ENCODE data around the gene TCF4.

TCF4 gene

GRCh38 chr18:55356815-55357214 is 231.2 kb downstream of the TCF4 start:
- Histone ChIP-seq H3K4me2 (ENCODE audit: low read depth, low read length, poor library complexity, severe bottlenecking) (no peak overlapping the region), H3K79me2 (ENCODE audit: insufficient read depth, low read length) (no peaks in the 10 kb centered on the region)

GRCh38 chr18:55355223-55355622 is 232.8 kb downstream of the TCF4 start:
- no peaks in the 10 kb centered on the region for H3K79me2 ChIP-seq (ENCODE audit: insufficient read depth, low read length)
- H4K20me1 ChIP-seq (ENCODE audit: insufficient read depth, low read length, poor library complexity, severe bottlenecking), result no peaks in the 10 kb centered on the region
- H3K4me2 ChIP-seq (ENCODE audit: low read depth, low read length, poor library complexity, severe bottlenecking), result no peak overlapping the region
- H3F3A ChIP-seq (ENCODE audit: low read depth), result no peaks in the 10 kb centered on the region
- H3K4me1 ChIP-seq (ENCODE audit: insufficient read depth, low read length, poor library complexity, severe bottlenecking), result peaks cover 46% of the 10 kb centered on the region
- H3K9me2 ChIP-seq (replicated peaks; ENCODE audit: low read depth, low read length), result no peaks in the 10 kb centered on the region
- no peaks in the 10 kb centered on the region for H3K27me3 ChIP-seq (ENCODE audit: insufficient read depth, low read length, poor library complexity, severe bottlenecking)
- no peaks in the 10 kb centered on the region for H3K36me3 ChIP-seq (ENCODE audit: insufficient read depth, low read length)
- no peak overlapping the region for H3K9ac ChIP-seq (ENCODE audit: low read depth, low read length, poor library complexity, severe bottlenecking)
- H3K9me3 ChIP-seq (ENCODE audit: insufficient read depth, low read depth, low read length), result no peaks in the 10 kb centered on the region
- H2AFZ ChIP-seq (ENCODE audit: low read length), result no peak overlapping the region
- TF ChIP-seq CTCF (conservative IDR thresholded peaks at IDR 0.05; ENCODE audit: low read length), result no peak
- TF ChIP-seq EZH2phosphoT487 (IDR thresholded peaks at IDR 0.05; ENCODE audit: borderline replicate concordance), result no peak
- no peak overlapping the region for H3K4me3 ChIP-seq (ENCODE audit: low read length, poor library complexity, severe bottlenecking)

More at GRCh38 chr18:55356815-55357214, 231.2 kb downstream of the TCF4 start:
- no peak for TF ChIP-seq EZH2phosphoT487 (IDR thresholded peaks at IDR 0.05; ENCODE audit: borderline replicate concordance)
- no peak for TF ChIP-seq CTCF (conservative IDR thresholded peaks at IDR 0.05; ENCODE audit: low read length)
- Histone ChIP-seq H4K20me1 (ENCODE audit: insufficient read depth, low read length, poor library complexity, severe bottlenecking) (no peaks in the 10 kb centered on the region), H3K9me2 (replicated peaks; ENCODE audit: low read depth, low read length) (no peaks in the 10 kb centered on the region), H3K4me1 (ENCODE audit: insufficient read depth, low read length, poor library complexity, severe bottlenecking) (peaks cover 31% of the 10 kb centered on the region), H2AFZ (ENCODE audit: low read length) (no peak overlapping the region), H3K9me3 (ENCODE audit: insufficient read depth, low read depth, low read length) (no peaks in the 10 kb centered on the region), H3K27me3 (ENCODE audit: insufficient read depth, low read length, poor library complexity, severe bottlenecking) (no peaks in the 10 kb centered on the region), H3K36me3 (ENCODE audit: insufficient read depth, low read length) (no peaks in the 10 kb centered on the region), H3K4me3 (ENCODE audit: low read length, poor library complexity, severe bottlenecking) (no peak overlapping the region), H3K9ac (ENCODE audit: low read depth, low read length, poor library complexity, severe bottlenecking) (no peak overlapping the region), H3F3A (ENCODE audit: low read depth) (no peaks in the 10 kb centered on the region)

GRCh38 chr18:55354795-55355194 is 233.2 kb downstream of the TCF4 start:
- Histone ChIP-seq H3F3A (ENCODE audit: low read depth) (no peaks in the 10 kb centered on the region), H3K9ac (ENCODE audit: low read depth, low read length, poor library complexity, severe bottlenecking) (no peak overlapping the region), H3K4me3 (ENCODE audit: low read length, poor library complexity, severe bottlenecking) (no peak overlapping the region), H3K27me3 (ENCODE audit: insufficient read depth, low read length, poor library complexity, severe bottlenecking) (no peaks in the 10 kb centered on the region), H2AFZ (ENCODE audit: low read length) (no peak overlapping the region), H3K9me3 (ENCODE audit: insufficient read depth, low read depth, low read length) (no peaks in the 10 kb centered on the region), H3K4me2 (ENCODE audit: low read depth, low read length, poor library complexity, severe bottlenecking) (no peak overlapping the region), H3K79me2 (ENCODE audit: insufficient read depth, low read length) (no peaks in the 10 kb centered on the region), H3K9me2 (replicated peaks; ENCODE audit: low read depth, low read length) (no peaks in the 10 kb centered on the region), H4K20me1 (ENCODE audit: insufficient read depth, low read length, poor library complexity, severe bottlenecking) (no peaks in the 10 kb centered on the region), H3K4me1 (ENCODE audit: insufficient read depth, low read length, poor library complexity, severe bottlenecking) (peaks cover 50% of the 10 kb centered on the region), H3K36me3 (ENCODE audit: insufficient read depth, low read length) (no peaks in the 10 kb centered on the region)
- TF ChIP-seq EZH2phosphoT487 (IDR thresholded peaks at IDR 0.05; ENCODE audit: borderline replicate concordance) (no peak), CTCF (conservative IDR thresholded peaks at IDR 0.05; ENCODE audit: low read length) (no peak)

Data from Loucy (cell line).